SKM-1 (cell line): ENCODE results near the gene MEA1.
"Not testable (repeated sequence)": the region's sequence is repeated elsewhere in the genome, so short reads cannot be mapped to it uniquely, and the experiment has no call there.

ENCODE experiments used
- DNase-seq: peaks from one replicate; lab custom pipeline; 2025; ENCODE audit not compliant: unreplicated experiment; lab: John Stamatoyannopoulos, UW

The MEA1 gene

DNA sequence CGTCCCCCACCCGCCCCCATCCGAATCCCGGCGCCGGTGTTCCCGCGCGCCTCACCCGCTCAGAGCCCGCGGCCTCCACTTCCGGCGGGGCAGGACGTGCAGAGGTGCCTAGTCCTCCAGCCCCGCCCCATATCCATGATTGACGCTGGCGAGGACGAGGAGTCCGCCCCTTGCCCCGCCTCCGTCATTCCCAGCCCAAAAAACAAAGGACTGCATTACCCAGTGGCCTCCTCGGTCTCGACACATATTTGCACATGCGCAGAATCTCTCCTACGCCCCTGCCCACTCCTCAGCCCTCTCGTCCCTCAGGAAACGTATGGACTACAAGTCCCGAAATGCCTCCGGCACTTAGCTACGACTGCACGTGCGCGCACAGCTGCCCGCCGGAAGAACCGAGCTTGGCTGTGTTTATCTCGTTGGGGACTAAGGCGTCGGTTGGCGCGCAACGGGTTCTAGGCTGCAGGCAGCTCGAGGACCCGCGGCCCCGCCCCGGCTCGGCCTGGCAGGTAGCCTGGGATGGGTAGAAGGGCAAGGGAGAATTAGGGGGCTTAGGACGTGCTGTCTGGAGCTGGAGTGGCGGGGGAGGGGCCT, at the start of gene MEA1, which contains the start of gene KLHDC3:
Gene MEA1 (minus strand): TSS at position 104 of the 591 bp plus-strand sequence. CDS start 133 bp downstream, outside the sequence.
Gene KLHDC3 (plus strand): TSS at position 407 of the 591 bp plus-strand sequence. CDS start 2,944 bp downstream, outside the sequence.
- DNase-seq: peak; percentile 99

DNA sequence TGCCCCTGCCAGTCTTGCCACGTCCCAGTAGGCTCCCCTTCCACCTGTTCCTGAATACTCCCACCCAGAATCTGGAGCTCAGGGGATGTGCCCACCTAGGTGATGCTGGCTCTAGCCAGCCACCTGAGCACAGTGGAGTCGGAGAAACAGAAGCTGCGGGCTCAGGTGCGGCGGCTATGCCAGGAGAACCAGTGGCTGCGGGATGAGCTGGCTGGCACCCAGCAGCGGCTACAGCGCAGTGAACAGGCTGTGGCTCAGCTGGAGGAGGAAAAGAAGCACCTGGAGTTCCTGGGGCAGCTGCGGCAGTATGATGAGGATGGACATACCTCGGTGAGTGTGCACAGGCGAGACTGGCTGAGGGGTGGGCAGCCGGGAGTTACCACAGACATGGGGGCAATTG, 49.1 kb upstream of the MEA1 start:
- DNase-seq: no peak

DNA sequence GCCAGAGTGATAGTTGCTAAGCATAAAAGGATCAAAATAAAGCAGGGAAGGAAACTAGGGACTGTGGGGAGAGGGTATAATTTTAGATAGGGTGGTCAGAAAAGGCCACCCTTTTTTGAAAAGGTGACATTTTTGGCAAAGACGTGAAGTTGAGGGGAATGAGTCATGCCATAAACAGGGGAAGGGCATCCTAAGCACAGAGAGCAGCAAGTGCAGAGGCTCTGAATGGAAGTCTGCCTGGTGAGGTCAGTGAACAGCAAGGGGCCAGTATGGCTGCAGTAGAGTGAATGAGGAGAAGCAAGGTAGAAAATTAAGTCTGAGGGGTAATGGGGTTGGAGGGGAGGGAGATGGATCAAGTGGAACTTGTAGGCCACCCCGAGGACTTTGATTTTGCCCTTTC, 48.1 kb upstream of the MEA1 start:
- no peak for DNase-seq

DNA sequence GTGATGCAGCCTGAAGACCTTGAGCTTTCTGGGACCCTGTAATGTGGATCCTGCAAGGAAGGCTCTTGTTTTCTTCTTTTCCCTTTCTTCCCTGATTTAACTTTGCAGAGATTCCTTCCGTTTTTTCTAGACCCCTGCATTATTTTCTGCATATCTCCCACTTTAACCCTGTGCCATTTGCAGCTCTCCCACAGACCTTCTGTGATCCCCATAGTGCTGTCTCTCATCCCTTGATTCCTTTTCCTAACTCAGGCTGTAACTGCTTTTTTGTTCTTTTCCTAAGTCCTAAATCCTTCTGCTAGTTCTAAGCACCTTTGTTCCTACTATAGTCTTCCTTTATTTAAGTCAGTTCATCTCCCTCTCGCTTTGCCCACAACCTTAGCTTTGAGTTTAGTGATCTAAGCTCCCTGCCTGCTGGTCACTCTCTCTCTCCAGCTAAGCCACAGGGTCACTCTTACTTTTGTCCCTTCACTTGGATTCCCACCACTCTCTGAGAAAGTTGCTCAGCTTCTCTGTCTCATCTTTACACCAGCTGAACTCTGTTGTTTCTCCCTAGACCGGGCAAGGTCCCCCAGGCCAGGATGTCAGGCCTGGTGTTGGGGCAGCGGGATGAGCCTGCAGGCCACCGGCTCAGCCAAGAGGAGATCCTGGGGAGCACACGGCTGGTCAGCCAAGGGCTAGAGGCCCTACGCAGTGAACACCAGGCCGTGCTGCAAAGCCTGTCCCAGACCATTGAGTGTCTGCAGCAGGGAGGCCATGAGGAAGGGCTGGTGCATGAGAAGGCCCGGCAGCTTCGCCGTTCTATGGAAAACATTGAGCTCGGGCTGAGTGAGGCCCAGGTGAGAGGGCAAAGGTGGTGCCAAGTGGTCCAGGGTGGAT, 47.2 kb upstream of the MEA1 start:
- no peak for DNase-seq

DNA sequence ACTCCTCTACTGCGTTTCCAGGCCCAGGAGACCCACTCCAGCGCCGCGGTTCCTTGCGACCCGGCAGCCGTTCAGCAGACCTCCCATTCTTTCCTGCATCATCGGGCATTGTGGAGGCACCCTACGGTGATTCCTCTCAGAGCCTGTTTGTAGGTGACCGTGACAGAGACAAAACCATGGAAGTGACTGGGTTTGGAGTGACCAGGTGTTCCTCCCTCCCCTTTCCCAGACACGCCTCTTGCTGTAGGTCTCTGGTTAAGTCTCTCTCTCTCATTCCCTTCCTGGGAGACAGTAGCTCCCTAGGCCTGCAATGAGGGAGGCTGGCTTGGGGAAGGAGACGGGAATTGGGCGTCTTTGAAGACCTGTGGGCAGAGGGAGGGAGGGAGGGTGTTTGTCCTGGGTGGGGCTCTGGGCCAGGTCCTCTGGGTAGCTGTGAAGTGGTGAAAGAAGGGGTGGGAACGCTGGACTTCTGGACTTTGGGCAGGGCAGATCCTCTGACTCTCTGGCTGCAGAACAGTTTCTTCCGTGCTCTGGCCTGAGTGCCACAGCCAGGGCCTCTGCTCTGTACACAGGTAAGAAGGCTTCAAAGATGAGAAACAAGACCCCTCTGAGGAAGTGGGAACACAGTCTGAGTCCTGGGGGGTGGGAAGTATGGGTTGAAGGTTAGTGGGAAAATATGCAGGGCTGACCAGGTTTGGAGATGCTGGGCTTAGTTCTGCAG, 46.4 kb upstream of the MEA1 start:
- no peak for DNase-seq

- peak; percentile 99 for DNase-seq
Observed at GRCh38 chr6:43059168-43060033, 45.7 kb upstream of the MEA1 start, which contains the start of the genes KLC4 and MRPL2. TSS of gene KLC4 (plus strand) at chr6:43059631. CDS start at chr6:43061336, 1,705 bp downstream. TSS of gene MRPL2 (minus strand) at chr6:43059434. CDS start at chr6:43059381, 53 bp downstream.

- DNase-seq: no peak
Observed at GRCh38 chr6:43058531-43058930, 44.8 kb upstream of the MEA1 start.

- DNase-seq: no peak
Observed at GRCh38 chr6:43055966-43056365, 42.2 kb upstream of the MEA1 start.

- DNase-seq: no peak
Observed at GRCh38 chr6:43054206-43054943, 40.6 kb upstream of the MEA1 start.

DNA sequence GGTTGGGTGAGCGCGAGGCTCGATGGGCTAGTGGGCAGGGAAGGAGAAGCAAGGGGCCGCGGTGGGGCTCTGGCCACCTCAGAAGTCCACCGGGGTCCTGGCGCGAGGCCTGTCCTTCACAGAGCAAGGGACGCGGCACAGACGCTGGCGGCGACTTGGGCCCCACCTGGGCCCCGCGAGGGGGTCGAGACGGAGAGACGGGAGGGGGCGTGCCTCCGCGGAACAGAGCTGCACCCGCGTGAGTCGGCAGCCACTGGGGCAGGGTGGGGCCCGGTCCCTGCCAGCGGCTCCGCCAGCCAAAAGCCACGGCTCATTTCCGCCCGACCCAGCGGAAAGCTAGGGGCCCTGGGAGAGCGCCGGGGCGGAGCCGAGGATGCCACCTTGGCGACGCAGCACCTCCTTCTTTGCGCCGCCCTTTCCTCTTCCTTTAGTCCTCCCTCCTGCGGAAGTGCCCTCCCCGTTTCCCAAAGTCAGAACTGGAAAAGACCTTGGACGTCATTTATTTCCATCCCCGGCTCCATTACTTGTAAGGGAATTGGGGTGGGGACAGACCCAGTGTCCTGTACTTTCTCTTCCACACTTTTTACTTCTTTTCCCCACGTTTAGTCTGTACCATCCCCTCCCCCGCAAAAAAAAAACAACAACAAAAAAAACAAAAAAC, 39.9 kb upstream of the MEA1 start, which contains the start of gene CUL7:
Gene CUL7 (minus strand): TSS at position 307 of the 661 bp plus-strand sequence. CDS start 1,063 bp downstream, outside the sequence.
- DNase-seq: peak; percentile 87

GRCh38 chr6:43052842-43053544, 39.2 kb upstream of the MEA1 start:
- no peak for DNase-seq

DNA sequence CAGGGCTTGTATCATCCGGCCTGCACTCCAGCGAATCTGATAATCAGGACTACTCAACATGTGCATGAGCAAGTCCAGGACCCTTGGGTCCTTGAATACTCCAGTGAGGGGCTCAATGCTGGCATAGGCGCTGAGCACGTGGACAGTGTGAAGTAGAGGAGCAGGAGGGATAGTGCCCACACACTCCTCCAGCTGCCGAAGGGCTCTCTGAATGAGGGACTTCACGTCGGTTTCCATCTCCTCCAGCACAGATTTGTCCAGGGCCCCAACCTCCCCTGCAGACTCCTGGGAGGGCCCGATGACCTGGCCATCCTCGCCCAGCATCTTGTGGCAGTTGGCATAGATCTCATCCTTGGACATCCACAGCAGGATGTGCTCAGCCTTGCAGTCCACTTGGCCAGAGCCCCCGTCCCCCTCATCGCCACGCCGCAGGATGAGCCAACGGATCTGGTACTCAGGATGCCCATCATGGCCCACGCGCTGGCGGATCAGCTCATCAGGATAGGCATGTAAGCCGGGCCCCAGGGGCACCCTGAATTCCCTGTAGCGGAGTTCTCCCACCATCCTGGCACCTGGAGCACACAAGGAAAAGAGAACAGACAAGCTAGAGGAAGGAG, 38.6 kb upstream of the MEA1 start:
- DNase-seq: no peak

- DNase-seq: no peak
Observed at GRCh38 chr6:43050981-43051380, 37.2 kb upstream of the MEA1 start.

DNA sequence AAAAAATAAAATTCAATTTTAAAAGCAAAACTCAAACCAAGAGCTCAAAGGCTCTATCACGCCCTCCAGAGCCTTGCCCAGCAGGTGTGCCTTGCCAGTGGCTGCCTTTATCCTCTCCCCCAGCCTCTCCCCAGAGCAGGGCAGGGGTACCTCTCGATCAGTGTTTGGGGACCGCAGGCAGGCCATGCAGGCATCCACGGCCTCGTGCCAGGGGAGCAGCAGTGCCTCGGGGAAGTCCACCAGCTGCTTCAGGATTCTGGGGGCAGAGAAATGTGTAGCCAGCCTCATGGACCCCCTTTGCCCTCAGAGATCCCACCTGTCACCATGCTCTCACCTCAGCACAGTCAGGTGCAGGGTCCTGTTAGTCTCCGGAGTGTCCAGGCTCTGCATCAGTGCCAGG, 34.3 kb upstream of the MEA1 start:
- no peak for DNase-seq

DNA sequence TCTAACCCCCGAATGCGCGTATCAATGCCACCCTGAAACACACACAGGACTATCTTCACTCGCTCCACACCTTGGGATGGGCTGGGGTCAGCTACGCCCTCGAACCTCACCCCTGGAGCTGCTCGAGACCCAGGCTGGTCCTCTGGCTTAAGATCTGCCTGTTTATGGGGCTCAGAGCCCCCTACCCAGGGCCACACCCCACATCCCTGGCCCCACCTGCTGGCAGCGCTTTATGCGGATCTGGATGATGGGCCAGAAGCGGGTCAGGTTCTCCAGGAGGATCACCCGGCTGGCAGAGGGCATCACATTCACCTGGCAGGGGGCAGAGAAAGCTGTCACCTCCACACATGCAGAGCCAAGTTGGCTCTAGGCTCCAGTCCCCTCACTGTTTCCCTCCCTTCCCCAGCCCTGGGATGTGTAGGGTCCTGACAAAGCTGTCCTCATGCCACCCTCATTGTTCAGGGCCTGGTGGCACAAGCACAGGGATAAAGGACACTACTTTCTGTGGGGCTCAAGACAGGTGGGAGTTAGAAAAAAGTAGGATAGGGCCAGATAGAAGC, 31.7 kb upstream of the MEA1 start:
- DNase-seq: no peak

GRCh38 chr6:43043310-43043709, 29.6 kb upstream of the MEA1 start:
- no peak for DNase-seq

GRCh38 chr6:43041475-43041874, 27.7 kb upstream of the MEA1 start:
- not testable (repeated sequence) for DNase-seq
